Natural killer cell (primary cell): Measurements from ENCODE around the gene MED13L. TPM values are rescaled to one million over a fixed set of nuclear protein-coding genes. Genes with fewer than 3 reads are reported as not detected.

Source experiments
- ATAC-seq, 3 donors: fragments of 150-1000 bp in 2 of 3; fragments of 200-7000 bp in 1 of 3; cut with Tn5 transposase; 1 replicate in 1 of 3; 2 replicates in 2 of 3; pipeline ENCODE4 v1.10.0; 2021; ENCODE audit warnings: mild to moderate bottlenecking in 2 of 3, moderate library complexity in 2 of 3
- DNase-seq, 2 donors: peaks; one replicate each; pipeline versions ENCODE4 v3.0.0 to v3.0.0-alpha.2; 2013 to 2021; ENCODE audit warnings: mixed read lengths in 1 of 2
- H3K27ac ChIP-seq: one replicate; pipeline ENCODE4 v1.5.1; 2013; ENCODE audit warnings: mild to moderate bottlenecking, low read length
- H3K27me3 ChIP-seq: one replicate; pipeline ENCODE4 v1.6.1; 2013; ENCODE audit warnings: low read length; ENCODE audit not compliant: control insufficient read depth, insufficient read depth
- H3K36me3 ChIP-seq: one replicate; pipeline ENCODE4 v1.6.1; 2013; ENCODE audit warnings: low read length; ENCODE audit not compliant: control insufficient read depth, insufficient read depth
- H3K4me1 ChIP-seq: one replicate; pipeline ENCODE4 v1.6.1; 2013; ENCODE audit warnings: low read length; ENCODE audit not compliant: control insufficient read depth, insufficient read depth
- H3K4me3 ChIP-seq: one replicate; pipeline ENCODE4 v1.5.1; 2013; ENCODE audit warnings: low read length
- H3K9me3 ChIP-seq: one replicate; pipeline ENCODE4 v1.6.1; 2013; ENCODE audit warnings: low read length; ENCODE audit not compliant: control insufficient read depth, insufficient read depth
- H3K27ac Mint-ChIP-seq, 2 donors: one replicate each; pipeline ENCODE4 v1.8.0; 2022; ENCODE audit warnings: mild to moderate bottlenecking in 2 of 2, mixed read lengths in 2 of 2, moderate library complexity in 1 of 2
- H3K27me3 Mint-ChIP-seq, 2 donors: one replicate each; pipeline ENCODE4 v1.8.0; 2022; ENCODE audit warnings: low read depth in 2 of 2, mixed read lengths in 2 of 2
- H3K36me3 Mint-ChIP-seq: one replicate; pipeline ENCODE4 v1.8.0; 2022; ENCODE audit warnings: mixed read lengths
- H3K4me1 Mint-ChIP-seq, 2 donors: one replicate each; pipeline ENCODE4 v1.8.0; 2022; ENCODE audit warnings: mixed read lengths in 2 of 2
- H3K4me3 Mint-ChIP-seq: one replicate; pipeline ENCODE4 v1.8.0; 2022; ENCODE audit warnings: mild to moderate bottlenecking, moderate library complexity, mixed read lengths
- H3K9me3 Mint-ChIP-seq, 2 donors: one replicate each; pipeline ENCODE4 v1.8.0; 2022; ENCODE audit warnings: mixed read lengths in 2 of 2
- CTCF ChIP-seq: fragments of 200-600 bp; IDR thresholded peaks from one replicate; pipeline ENCODE4 v1.8.0; 2022; ENCODE audit warnings: antibody characterized with exemption
- WGBS: methylation state at CpG from one replicate; pipeline ENCODE4 v1.1.7; 2013; ENCODE audit warnings: missing lambda C conversion rate; ENCODE audit not compliant: insufficient coverage; 5-methylcytosine and 5-hydroxymethylcytosine counted together
- intact Hi-C: fragments of 100-400 bp; cut with micrococcal nuclease; formaldehyde crosslinking; loops from one replicate; pipeline ENCODE4 v1.14.2; 2022
- total RNA-seq, 4 donors: library from RNA; stranded (reverse); fragments of 120-200 nt in 1 of 4; gene quantifications; one replicate each; pipeline versions ENCODE4 v1.2.3 to v1.2.4, GENCODE V29; 2013 to 2022

The MED13L gene
- total RNA-seq, 3 donors from 2014 or later (not counting 1 experiment from before 2014, with no cell fraction given): 237 to 316 (median 240) TPM

GRCh38 chr12:116317986-116318575 is 40.6 kb upstream of the MED13L start:
- Histone ChIP-seq H3K9me3 (no peaks in the 10 kb centered on the region), H3K36me3 (no peaks in the 10 kb centered on the region), H3K4me3 (no peak overlapping the region), H3K27me3 (no peaks in the 10 kb centered on the region), H3K27ac (no peak overlapping the region), H3K4me1 (no peaks in the 10 kb centered on the region)
- H3K4me3 Mint-ChIP-seq: no peak overlapping the region
- H3K4me1 Mint-ChIP-seq: peaks cover 0 to 13% of the 10 kb centered on the region in 2 donors
- H3K27me3 Mint-ChIP-seq: peaks cover 0 to 8% of the 10 kb centered on the region in 2 donors
- H3K36me3 Mint-ChIP-seq: no peaks in the 10 kb centered on the region
- intact Hi-C loops: no loop called here
- DNase-seq (no peak), ATAC-seq (no peak)
- no peaks in the 10 kb centered on the region for H3K9me3 Mint-ChIP-seq
- no peak for TF ChIP-seq CTCF
- 93% methylated on average over 23 of the region's 23 CpGs for WGBS
- H3K27ac Mint-ChIP-seq: no peak overlapping the region

DNA sequence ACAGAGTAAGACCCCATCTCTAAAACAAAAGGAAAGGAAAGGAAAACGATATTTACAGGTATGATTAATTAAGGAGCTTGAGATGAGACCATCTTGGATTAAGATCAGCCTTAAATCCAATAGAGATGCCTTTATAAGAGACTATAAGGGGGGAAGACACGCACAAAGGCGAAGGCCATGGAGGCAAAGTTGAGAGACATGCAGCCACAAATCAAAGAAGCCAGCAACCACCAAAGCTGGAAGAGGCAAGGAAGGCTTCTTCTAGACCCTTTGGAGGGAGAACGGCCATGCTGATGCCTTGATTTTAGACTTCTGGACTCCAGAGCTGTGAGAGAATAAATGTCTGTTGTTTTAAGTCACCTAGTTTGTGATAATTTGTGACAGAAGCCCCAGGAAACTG is 39.6 kb upstream of the MED13L start:
- H3K36me3 Mint-ChIP-seq: no peaks in the 10 kb centered on the region
- H3K36me3 ChIP-seq: no peaks in the 10 kb centered on the region
- ATAC-seq: no peak
- H3K27me3 ChIP-seq: no peaks in the 10 kb centered on the region
- no peaks in the 10 kb centered on the region for H3K9me3 ChIP-seq
- no peaks in the 10 kb centered on the region for H3K9me3 Mint-ChIP-seq
- no peak overlapping the region for H3K27ac ChIP-seq
- intact Hi-C loops: no loop called here
- no peak for TF ChIP-seq CTCF
- peaks cover 0 to 13% of the 10 kb centered on the region in 2 donors for H3K4me1 Mint-ChIP-seq
- no peak overlapping the region for H3K4me3 Mint-ChIP-seq
- no peak overlapping the region for H3K4me3 ChIP-seq
- 98% methylated on average over 3 of the region's 4 CpGs for WGBS
- H3K27ac Mint-ChIP-seq: no peak overlapping the region
- peaks cover 4 to 8% of the 10 kb centered on the region in 2 donors for H3K27me3 Mint-ChIP-seq
- no peaks in the 10 kb centered on the region for H3K4me1 ChIP-seq
- DNase-seq: no peak

- Histone ChIP-seq H3K36me3 (no peaks in the 10 kb centered on the region), H3K9me3 (no peaks in the 10 kb centered on the region), H3K4me1 (no peaks in the 10 kb centered on the region), H3K27ac (no peak overlapping the region), H3K27me3 (no peaks in the 10 kb centered on the region), H3K4me3 (no peak overlapping the region)
- TF ChIP-seq CTCF: no peak
- no peak for ATAC-seq
- Mint-ChIP-seq H3K9me3 (no peaks in the 10 kb centered on the region), H3K27ac (no peak overlapping the region), H3K4me1 (peaks cover 0 to under 1% of the 10 kb centered on the region in 2 donors), H3K27me3 (peaks cover 6 to 8% of the 10 kb centered on the region in 2 donors), H3K4me3 (no peak overlapping the region), H3K36me3 (no peaks in the 10 kb centered on the region)
- intact Hi-C loops: no loop called here
- WGBS: 53% methylated on average over 7 of the region's 7 CpGs
- DNase-seq: no peak
These were observed 37.0 kb upstream of the MED13L start for GRCh38 chr12:116314477-116314876.
